ENCODE results near the gene ATP10A.
A peak's percentile ranks its signal among the peaks of the same experiment; 100 is the strongest.
"Not testable (repeated sequence)": the region's sequence is repeated elsewhere in the genome, so short reads cannot be mapped to it uniquely, and the experiment has no call there.

ATP10A gene

DNA sequence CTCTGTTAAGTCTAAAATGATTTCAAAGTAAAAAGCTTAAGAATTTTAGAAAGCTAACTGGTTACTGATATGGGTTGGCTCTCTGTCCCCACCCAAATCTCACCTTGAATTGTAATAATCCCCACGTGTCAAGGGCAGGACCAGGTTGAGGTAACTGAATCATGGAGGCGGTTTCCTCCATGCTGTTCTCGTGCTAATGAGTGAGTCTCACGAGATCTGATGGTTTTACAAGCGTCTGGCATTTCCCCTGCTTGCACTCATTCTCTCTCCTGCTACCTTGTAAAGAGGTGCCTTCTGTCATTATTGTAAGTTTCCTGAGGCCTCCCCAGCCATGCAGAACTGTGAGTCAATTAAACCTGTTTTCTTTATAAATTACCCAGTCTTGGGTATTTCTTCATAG lies 7.1 kb downstream of the ATP10A start:
- DNase-seq = not testable (repeated sequence)

DNA sequence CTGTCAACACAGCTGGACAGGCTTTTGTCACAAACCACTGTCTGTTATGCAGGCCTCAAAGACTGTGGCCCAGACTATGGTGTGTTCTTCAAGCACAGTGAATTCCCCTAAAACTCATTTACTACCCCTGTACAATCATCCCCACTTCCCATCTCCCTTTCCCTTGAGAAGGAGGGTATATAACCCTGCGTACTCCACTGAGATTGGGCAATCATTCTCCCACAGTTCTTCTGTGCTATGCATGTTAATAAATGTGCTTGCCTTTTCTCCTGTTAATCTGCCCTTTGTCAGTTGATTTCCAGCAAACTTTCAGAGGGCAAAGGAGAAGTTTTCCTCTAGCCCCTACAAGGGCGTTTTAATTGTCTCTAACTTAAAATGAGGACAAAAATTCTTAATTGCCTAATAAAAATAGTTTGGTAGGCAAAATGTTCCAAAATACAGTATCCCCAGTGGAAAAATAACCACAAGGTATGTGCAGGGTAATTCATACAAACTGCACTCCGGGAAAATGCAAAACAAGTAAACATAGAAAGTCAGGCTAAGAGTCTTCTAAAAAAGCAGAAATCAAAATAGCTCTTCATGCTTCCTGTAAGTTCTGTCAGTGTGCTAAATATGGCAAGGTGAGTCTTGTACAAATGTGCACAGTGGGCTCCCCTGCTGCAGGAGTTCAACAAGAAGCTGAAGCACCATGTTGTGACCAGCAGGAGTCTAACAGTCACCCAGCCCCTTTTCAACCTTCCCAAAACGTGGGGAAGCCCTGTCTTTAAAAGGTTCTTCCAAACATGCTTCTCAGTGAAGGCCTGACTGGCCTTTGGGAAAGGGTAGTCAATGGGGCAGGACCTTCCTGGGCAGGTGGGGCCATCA lies 10.2 kb downstream of the ATP10A start:
- DNase-seq = no peak

DNA sequence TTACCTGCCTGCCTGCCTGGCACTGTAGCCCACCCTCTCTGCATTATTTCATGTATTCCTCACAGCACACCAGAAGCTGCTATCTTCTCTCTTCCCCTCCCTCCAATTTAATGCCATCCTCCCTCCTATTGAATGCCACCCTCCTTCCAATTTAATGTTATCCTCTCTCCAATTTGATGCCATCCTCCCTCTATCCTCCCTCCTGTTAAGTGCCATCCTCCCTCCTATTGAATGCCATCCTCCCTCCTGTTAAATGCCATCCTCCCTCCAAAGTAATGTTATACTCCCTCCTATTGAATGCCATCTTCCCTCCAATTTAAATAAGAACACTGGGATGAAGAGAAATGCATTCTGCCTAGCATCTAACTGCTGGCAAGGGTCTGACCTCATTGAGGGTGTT lies 11.1 kb downstream of the ATP10A start:
- DNase-seq = no peak

DNA sequence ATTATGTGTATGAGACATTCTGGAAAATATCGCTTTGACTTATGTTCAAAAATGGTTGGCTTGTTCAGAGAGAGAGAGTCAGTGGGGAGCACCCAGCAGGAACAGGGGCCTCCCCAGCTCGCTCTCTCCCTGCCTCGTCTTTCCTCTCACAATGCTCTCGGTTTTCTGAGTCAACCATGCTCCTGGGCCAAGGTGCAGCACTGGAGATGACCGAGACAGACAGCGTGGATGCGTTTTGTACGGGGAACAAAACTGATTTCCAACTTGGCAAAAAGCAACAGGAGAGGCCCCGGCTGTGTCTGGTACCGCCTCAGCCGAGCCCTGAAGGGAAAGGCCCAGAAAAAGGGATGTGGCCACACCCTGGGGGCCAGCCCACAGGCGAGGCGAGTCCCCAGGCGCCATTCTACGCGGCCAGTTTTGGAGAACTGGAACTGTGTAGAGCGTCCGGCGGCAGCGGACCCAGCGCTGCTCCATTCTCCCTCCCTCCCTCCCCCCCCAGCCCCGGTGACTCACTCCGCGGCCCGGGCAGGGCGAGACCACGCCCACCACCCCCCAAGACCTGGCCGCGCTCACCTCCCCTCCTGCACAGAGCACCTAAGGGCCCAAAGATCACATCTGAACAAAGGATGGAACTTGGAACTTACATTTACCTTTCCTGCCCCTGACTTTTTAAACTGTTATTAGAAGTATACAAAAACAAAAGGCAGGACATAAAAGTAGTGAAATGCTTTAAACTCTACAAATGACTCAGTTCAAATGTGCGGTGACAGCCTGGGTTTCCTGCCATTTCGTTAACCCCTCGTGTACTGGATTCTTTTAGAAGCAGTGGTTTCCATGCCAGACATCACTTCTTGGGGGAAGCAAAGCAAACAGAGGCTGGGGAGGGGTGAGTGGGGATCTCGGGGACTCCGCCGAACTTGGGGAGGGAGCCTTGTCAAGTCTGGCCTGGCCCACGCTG lies 12.7 kb downstream of the ATP10A start:
- peak; percentile 82 for DNase-seq

DNA sequence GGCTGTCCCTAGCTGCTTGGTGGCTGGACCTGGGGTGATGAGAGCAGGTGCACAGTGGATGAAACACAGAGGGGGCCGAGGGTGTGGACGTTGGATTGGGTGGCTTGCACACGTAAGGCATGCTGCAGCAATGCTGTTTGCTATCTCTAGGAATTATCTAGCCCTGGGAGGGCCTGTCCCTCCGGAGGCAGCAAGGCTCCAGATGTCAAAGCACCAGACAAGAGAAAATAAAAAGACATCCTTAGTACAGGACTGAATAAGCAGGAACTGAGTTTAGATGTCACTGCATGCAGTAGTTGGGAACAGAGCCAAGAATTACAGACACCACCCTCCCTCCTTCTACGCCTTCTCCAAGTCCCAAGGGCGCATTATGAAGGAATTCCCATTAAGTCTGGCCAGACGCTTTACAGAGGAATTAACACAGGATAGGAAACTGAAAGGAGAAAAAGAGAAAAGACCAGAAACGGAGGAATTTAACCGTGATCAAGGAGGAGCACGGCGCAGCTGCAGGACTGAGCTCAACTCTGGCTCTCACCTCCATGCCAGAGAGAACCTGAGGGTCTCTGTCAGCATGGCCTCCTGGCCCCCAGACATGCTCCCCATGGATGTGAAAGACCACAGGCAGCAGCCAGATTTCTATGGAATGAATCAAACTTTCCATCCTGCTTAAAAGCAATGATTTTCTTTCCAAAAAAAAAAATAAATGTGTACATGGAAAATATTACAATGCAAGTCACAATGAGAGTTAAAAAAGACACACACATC lies 13.8 kb downstream of the ATP10A start:
- peak; percentile 94 for DNase-seq

DNA sequence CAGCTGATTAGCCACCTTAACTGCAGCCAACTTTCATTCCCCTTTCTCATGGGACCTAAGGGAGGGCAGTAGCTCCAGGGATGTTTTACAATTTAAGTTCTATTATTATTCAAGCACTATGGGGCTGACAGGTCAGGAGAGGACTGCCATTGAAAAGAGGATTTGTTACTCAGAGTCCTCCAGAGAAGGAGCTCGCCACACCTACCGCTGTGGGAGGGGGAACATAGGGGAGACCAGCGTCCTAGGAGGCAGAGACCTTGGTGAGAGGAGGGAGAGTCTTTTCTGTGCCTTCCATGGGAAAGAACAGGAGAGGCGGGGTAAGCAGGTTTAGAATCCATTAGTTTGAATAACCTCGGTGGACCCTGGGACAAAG lies 14.4 kb downstream of the ATP10A start:
- no peak for DNase-seq

DNA sequence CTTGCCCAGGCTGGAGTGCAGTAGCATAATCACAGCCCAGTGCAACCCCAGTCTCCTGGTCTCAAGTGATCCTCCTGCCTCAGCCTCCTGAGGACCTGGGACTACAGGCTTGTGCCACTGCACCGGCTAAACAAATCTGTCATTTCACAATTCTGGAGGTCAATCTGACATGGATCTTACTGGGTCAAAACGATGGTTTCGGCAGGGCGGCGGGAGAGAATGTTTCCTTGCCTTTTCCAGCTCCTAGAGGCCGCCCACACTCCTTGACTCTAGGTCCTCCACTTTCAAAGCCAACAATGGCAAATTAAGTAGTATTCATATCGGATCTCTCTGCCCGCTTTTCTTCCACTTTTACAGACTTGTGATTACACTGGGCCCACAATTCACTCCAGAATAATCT lies 14.8 kb downstream of the ATP10A start:
- DNase-seq = no peak

DNA sequence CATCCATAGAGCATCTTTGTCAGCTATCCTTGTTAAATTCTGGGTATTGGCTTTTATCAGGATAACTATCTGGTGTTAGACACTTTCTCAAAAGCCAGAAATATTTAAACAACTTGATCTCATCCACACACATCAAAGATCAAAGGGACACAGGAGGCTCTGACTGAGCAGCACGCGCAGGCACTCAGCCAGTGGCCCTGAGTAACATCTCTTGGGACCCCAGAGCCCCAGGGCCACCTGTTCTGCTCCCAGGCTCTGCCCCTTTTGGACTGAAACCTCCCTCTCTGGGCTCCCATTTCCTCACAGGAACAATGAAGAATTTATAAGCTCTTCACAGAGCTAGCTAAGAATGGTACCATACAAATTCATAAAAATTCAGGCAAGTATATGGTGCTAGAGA lies 16.1 kb downstream of the ATP10A start:
- DNase-seq = no peak

DNA sequence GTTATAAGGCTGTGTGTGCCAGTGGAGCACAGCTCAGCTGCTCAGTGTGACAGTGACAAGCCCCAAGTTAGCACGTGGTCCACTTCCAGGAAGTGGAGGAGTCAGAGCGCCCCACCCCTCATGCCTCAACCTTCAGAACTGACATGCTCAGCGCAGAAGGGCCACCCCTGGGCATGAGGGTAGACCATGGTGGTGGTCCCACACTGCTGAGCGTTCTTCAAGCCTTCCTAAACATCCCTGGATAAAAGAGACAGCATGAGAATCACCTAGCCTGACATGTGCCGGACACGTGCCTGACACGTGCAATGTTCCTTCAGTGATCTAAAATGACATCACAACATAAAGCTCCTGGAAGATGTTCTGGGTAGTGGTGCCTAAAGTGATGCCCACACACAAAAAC lies 16.8 kb downstream of the ATP10A start:
- DNase-seq = no peak

DNA sequence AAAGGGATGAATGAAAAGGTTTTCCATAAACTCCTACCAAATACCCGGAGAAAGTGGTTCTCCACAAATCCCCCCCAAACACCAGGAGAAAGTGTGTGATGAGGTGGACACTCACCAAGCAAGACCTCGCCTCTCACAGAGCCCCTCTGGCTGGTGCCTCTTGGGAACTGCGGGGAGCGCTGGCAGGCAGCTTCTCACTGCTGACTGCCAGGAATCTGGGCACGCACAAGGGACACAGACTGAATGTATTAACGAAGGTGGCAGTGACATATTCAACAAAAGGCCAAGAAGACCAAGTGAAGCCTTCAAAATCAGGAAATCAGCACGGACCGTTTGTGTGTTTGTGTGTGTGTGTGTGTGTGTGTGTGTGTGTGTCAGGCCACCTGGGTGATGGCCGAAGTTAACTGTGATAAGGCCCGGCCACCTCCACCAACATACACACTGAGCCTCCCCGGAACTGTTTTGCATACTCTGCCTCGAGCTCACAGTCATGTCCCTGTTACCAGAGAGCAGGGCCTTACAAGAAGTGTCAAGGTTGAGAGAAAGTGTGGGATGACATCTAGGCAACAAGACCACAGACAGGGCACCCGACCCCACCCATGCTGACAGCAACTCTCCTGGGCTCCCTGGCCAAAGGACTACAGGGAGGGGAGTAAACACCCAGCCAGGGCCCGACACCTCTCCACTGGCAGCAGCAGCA lies 18.0 kb downstream of the ATP10A start:
- no peak for DNase-seq

DNA sequence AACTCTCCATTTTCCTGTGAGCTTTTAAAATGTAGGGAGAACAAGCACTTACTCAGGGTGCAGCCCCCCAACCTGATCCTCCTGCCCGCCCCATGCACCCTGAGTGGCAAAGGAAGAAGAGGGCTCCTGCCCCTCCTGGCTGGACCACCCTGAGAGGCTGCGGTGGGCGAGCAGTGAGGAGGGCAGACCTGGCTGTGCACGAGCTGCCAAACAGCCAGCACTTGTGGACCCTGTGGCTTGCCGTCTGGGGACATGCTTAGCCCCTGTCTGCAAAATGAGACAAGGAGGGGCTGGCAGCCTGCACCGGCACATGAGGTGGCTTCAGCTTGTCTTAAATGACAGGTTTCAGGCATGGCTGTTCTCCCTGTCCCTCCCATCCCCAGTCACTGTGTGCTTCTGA lies 18.6 kb downstream of the ATP10A start:
- no peak for DNase-seq

DNA sequence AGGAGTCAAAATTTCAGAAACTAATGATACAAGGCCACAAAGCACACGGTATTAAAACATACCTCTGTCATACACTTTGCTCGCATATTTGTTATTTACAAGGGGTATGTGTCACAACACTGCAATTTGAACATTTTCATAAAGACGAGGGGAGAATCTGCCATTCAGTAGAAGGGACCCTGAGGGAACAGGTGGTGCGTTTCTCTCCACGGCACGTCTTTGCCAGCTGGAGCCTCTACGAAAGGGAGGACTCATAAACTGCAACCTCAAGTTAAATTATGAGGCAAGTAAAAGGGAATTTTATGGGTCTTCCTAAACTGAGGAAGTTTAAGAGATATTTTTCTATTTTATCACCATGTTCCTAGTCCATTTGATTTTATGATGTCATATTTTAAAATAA lies 19.1 kb downstream of the ATP10A start:
- DNase-seq = no peak

DNA sequence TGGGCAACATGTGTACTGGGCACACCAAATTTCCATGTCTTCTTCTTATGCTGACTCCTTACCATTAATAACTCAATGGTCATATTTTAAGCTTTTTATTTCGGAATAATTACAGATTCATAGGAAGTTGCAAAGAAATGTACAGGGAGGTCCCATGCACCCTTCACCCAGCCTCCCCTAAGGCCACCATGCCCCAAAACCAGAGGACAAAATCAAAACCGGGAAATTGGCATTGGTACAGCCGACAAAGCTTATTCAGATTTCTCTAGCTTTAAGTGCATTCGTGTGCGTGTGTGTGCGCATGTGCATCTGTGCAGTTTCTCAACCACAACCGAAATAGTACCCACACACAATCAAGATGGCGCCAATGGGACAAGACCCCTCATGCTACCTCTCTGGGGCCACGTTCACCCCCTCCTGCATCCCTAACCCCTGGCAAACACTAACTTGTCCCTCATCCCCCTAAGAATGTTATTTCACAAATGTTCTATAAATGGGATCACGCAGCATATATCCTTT lies 23.4 kb downstream of the ATP10A start:
- DNase-seq = no peak

DNA sequence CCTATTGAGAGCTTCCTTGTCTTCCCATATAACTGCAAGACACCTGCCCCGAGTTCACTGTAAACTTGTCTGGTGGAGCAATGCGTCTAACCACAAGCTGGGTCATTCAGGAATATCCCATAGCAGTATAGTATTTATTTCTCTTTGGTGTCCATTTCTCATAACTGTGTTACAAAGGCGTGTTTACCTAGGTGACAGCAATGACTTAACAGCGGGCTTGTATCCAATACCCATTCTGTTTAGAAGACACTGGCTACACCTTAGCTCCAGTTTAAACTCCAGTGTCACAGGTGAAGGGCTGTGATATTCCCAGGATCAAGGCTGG lies 24.3 kb downstream of the ATP10A start:
- DNase-seq = no peak

DNA sequence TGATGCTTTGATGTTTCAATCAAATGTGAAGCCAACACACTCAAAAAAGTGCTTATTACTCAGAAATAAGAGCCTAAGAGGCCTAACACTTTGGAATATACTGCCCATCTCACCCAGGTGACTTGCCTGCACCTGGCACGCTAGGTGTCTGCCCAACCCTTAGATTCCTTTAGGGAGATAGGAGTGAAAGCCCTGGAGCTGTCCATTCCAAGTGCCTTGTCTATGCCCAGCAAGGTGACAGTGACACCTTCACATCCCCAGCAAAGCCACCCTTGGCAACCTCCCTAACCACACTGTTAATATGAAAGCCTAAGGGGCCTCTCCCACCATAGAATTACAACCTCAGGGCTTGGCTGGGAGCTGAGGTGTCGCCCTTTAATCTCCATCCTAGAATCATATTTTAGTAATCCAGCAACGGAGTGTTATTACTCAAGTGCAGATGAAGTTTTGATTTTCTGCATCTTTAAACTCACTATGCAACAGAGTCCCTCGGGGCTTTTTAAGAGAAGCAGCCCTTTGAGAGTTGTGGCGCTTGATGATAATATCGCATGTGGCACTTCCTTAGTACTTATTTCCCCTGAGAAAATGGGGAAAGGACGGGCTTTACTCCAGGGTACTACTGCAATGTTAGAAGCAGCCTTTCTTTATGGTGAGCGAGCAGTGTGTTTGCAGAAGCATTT lies 24.8 kb downstream of the ATP10A start:
- DNase-seq = no peak

DNA sequence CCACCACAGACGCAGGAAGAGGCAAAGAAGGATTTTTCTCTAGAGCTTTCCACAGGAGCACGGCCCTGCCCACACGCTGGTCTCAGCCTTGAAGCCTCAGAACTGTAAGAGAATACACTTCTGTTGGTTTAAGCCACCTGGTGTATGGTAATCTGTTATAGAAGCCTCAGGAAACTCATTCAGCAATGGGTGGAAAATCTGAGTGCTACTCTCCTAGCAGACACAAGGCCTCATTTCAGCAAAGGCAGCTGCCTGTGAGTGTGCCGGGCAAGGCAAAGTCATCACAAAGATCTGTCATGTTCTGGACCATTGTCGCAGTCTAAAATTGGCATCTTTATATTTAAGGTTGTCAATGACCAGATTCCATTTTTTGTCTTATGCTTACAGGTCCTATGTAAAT lies 31.0 kb downstream of the ATP10A start:
- DNase-seq = peak; percentile 22

DNA sequence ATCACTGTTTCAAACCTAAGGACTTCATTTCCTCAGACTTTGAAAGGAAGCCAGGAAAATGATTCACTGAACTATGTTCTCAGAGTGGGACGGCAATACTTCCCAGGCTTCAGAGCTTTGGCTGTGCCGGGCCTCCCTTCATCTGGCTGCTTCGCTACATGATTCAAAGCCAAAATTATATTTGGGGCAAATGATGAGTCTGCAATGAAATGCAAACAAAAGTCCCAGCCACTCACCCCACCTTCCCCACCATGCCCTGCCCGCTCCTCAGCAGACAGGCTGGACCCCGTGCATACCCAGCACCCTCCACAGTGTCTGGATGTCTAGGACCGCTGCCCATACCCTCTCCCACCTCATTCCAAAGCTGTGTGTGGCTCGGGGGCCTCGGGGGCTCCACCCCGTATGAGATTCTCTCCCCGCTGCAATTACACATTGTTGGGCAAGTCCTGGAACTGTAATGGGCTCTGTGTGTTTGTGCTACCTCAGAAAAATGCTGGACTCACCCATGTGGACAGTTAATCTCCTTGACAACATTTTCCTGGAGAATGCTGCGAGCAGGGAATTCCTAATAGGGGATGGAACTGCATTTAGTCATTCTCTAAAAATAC lies 32.2 kb downstream of the ATP10A start:
- peak; percentile 99 for DNase-seq

DNA sequence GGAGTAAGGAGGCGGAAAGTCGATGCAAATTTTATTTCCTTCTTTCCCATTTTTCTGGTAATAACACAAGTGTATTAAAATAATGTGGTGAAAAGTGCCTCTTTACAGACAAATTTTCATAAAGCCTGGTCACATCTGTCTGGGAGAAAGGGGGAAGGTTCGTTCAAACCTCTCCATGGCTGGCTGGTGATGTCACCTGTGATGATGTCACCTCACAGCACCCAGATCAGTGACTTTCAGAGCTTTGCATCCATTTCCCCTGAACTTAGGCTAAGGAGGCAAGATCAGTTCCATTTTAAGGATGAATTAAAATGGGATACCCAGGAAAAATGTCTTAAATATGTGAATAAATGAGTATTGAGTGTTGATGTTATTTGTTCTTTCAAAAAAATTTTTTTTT lies 34.1 kb downstream of the ATP10A start:
- no peak for DNase-seq

DNA sequence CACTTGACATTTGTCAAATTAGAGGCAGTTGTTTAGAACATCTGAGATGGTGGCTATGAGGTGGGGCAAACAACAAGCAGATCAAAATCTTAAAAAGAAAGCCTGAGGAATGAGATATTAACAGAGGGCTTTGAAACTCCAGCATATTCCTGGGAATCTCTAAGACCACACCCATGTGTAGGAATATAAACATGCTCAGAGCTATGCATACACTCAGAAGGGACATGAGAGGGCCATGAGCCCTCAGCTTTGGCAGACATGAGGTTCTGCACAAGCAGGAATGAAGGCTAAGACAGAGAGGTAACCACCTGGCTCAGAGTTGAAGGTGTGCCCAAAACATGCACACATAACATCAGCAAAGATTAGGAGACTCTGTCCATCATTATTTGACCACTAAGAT lies 37.9 kb downstream of the ATP10A start:
- DNase-seq = no peak

DNA sequence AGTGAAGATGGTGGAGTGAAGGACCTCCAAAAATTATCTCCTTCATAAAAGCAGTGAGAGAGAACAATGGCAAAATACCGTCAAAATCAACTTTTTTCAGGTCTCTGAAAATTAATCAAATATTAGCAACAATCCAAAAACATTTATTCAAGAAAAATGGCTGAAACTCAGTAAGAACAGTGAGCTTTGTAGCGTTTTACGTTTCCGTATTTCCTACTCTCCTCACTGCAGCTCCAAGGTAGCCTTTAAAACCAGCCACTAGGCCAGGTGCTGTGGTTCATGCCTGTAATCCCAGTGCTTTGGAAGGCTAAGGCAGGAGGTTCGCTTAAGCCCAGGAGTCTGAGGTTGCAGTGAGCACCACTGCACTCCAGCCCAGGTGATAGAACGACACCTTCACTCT lies 38.5 kb downstream of the ATP10A start:
- DNase-seq = no peak

DNA sequence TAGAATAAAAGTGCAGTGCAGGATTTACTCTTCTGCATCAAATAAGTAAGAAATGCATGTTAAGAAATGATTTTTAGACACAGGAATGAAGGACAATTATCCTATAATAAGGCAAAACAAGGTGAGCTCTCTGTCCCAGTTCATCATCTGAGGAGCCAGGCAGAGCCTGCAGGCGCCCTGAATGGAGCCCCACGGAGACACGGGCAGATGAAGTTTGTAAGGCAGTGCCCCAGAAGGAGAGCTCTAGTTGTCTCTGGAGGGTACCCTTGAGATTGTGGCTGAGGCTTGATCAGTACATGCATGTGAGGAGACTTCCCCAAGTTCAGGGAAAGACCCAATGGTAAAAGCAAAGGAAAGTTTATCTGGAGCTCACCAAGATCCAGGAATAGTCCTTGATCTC lies 50.3 kb downstream of the ATP10A start:
- no peak for DNase-seq
